ENCODE data around the gene PILRA. TPM values are rescaled to one million over a fixed set of nuclear protein-coding genes. Genes with fewer than 3 reads are reported as not detected.

The PILRA gene
- total and polyA plus RNA-seq, 2 of the 8 experiments (the other 6 are each of a cell fraction or from before 2014, with no cell fraction given): 7.6 to 10.6 TPM

- DNase-seq (ENCODE audit: low read depth in 1 of 2, low spot score in 2 of 2) (no peak), FAIRE-seq (no peak)
- POLR2A ChIA-PET (ENCODE audit: partially characterized antibody): interaction anchor here (0.8 to 5.2 kb wide), 5 partner anchors 8 to 69 kb away, joined by 3 to 55 read pairs (median 39); partner anchors contain the start of genes MEPCE and ZCWPW1
- Histone ChIP-seq H2BK5ac (ENCODE audit: low read depth, low read length) (no peak overlapping the region), H2BK20ac (ENCODE audit: low read length) (no peak overlapping the region), H2BK12ac (ENCODE audit: low read depth, low read length) (no peak overlapping the region), H3K79me2 (ENCODE audit: control insufficient read depth in 1 of 2, insufficient read depth in 2 of 2, low read length in 2 of 2) (peaks cover 0 to 20% of the 10 kb centered on the region in 2 experiments; a peak in 2 of 4 replicates), H3K23me2 (ENCODE audit: low read depth, low read length) (no peaks in the 10 kb centered on the region; the same call in 1 of the 2 replicates), H3K36me3 (ENCODE audit: control insufficient read depth in 2 of 4, insufficient read depth in 4 of 4, low read length in 3 of 4) (peaks cover under 1 to 20% (median 13%) of the 10 kb centered on the region in 4 experiments; a peak in 6 of 8 replicates), H3K23ac (ENCODE audit: insufficient read length) (no peak overlapping the region), H3K4me2 (ENCODE audit: insufficient read depth in 1 of 2, low read depth in 2 of 2, low read length in 2 of 2) (no peak overlapping the region), H4K5ac (ENCODE audit: insufficient read length, low read depth, low read length) (no peak overlapping the region), H2AFZ (ENCODE audit: low read length) (no peak overlapping the region), H3K4me3 (ENCODE audit: extremely low read depth in 1 of 4, insufficient read depth in 2 of 4, low read depth in 3 of 4, low read length in 4 of 4) (no peak overlapping the region), H2AK5ac (ENCODE audit: low read depth, low read length) (no peak overlapping the region), H3K18ac (ENCODE audit: extremely low read depth, low read length) (no peak overlapping the region), H3K4me1 (replicated peaks in 1 of 4; ENCODE audit: control insufficient read depth in 3 of 4, insufficient read depth in 4 of 4, low read length in 3 of 4) (peaks cover 0 to 5% (median 2%) of the 10 kb centered on the region in 4 experiments; a peak in 4 of 7 replicates), H3K79me1 (ENCODE audit: low read depth, low read length) (no peaks in the 10 kb centered on the region; the same call in 1 of the 2 replicates), H2BK120ac (replicated peaks; ENCODE audit: low read depth, low read length) (no peak overlapping the region), H3K27me3 (replicated peaks in 1 of 4; ENCODE audit: control insufficient read depth in 3 of 4, extremely low read depth in 1 of 4, insufficient read depth in 3 of 4, low read length in 3 of 4) (no peaks in the 10 kb centered on the region), H3K56ac (replicated peaks; ENCODE audit: insufficient read length, low read depth, low read length) (no peak overlapping the region), H4K8ac (ENCODE audit: extremely low read depth, insufficient read depth, low read length) (no peak overlapping the region), H4K91ac (replicated peaks; ENCODE audit: insufficient read length, low read length) (no peak overlapping the region), H3K14ac (ENCODE audit: insufficient read length) (no peak overlapping the region), H3K9ac (replicated peaks in 1 of 4; ENCODE audit: extremely low read depth in 1 of 4, low read depth in 3 of 4, low read length in 3 of 4) (no peak overlapping the region), H4K20me1 (replicated peaks in 1 of 2; ENCODE audit: control insufficient read depth in 1 of 2, insufficient read depth in 2 of 2, low read length in 2 of 2) (peaks cover 0 to 2% of the 10 kb centered on the region in 2 experiments), H3K9me3 (ENCODE audit: insufficient read depth in 2 of 2, low read depth in 1 of 2, low read length in 1 of 2) (no peaks in the 10 kb centered on the region), H2BK15ac (ENCODE audit: low read length) (no peak overlapping the region), H3K27ac (ENCODE audit: low read depth, low read length) (no peak overlapping the region), H3K4ac (replicated peaks; ENCODE audit: insufficient read length, low read depth, low read length) (no peak overlapping the region)
- WGBS, 2 experiments (ENCODE audit: extremely low coverage in 1 of 2, insufficient coverage in 1 of 2, insufficient read length in 1 of 2, insufficient replicate concordance in 2 of 2, low coverage in 1 of 2, low lambda C conversion rate in 2 of 2, missing lambda C conversion rate in 1 of 2): 97% methylated on average over 2 of the region's 2 CpGs; no CpG with 5 or more reads in 1 of the 2 experiments
- CTCF ChIA-PET (ENCODE audit: partially characterized antibody): interaction anchor here (1.1 to 1.8 kb wide), 4 partner anchors 8 to 27 kb away, joined by 3 to 7 read pairs (median 4); partner anchors contain the start of gene MEPCE
- TF ChIP-seq NANOG (IDR thresholded peaks at IDR 0.05; ENCODE audit: insufficient read depth, low read depth, low read length, poor library complexity, severe bottlenecking) (no peak), MAX (IDR thresholded peaks at IDR 0.05) (no peak), CEBPB (IDR thresholded peaks at IDR 0.05; ENCODE audit: low read depth, low read length) (no peak), POLR2AphosphoS5 (IDR thresholded peaks at IDR 0.05; ENCODE audit: low read depth, low read length) (no peak), SIX5 (IDR thresholded peaks at IDR 0.05; ENCODE audit: low read depth, low read length) (no peak), GABPA (IDR thresholded peaks at IDR 0.05; ENCODE audit: borderline replicate concordance, insufficient read depth, low read length) (no peak), SP1 (IDR thresholded peaks at IDR 0.05; ENCODE audit: low read depth, low read length) (no peak), RNF2 (IDR thresholded peaks at IDR 0.05; ENCODE audit: borderline replicate concordance, low read depth, low read length, missing control alignments, poor library complexity, severe bottlenecking) (no peak), MAFK (IDR thresholded peaks at IDR 0.05; ENCODE audit: low read depth, low read length) (no peak), NRF1 (IDR thresholded peaks at IDR 0.05; ENCODE audit: low read depth, low read length) (no peak), SIN3A (conservative IDR thresholded peaks at IDR 0.05 in 1 of 2, IDR thresholded peaks at IDR 0.05 in 1 of 2; ENCODE audit: low read depth in 1 of 2, low read length in 2 of 2) (no peak), TAF1 (IDR thresholded peaks at IDR 0.05; ENCODE audit: low read depth, low read length) (no peak), CBX8 (IDR thresholded peaks at IDR 0.05; ENCODE audit: borderline replicate concordance, low read depth, low read length) (no peak), KDM5A (IDR thresholded peaks at IDR 0.05; ENCODE audit: low read length) (no peak)
These were observed 64.9 kb downstream of the PILRA start for GRCh38 chr7:100438172-100438571.
